SK-N-MC (cell line): ENCODE data around the gene ZNF860.

ENCODE experiments used
- EZH2 ChIP-seq: fragments of 200-600 bp; sonication (generic); IDR thresholded peaks from one replicate; pipeline ENCODE4 v1.6.1; 2017; ENCODE audit warnings: antibody characterized with exemption
- FOXP2 ChIP-seq: optimal IDR thresholded peaks from 2 replicates; pipeline ENCODE3; 2011; ENCODE audit warnings: mild to moderate bottlenecking, moderate library complexity; ENCODE audit not compliant: insufficient read depth; ENCODE audit errors: extremely low read length, control extremely low read depth
- POLR2AphosphoS5 ChIP-seq: IDR thresholded peaks from 2 replicates; pipeline ENCODE4 v1.6.1; 2012; ENCODE audit warnings: mild to moderate bottlenecking, low read depth, low read length, borderline replicate concordance

DNA sequence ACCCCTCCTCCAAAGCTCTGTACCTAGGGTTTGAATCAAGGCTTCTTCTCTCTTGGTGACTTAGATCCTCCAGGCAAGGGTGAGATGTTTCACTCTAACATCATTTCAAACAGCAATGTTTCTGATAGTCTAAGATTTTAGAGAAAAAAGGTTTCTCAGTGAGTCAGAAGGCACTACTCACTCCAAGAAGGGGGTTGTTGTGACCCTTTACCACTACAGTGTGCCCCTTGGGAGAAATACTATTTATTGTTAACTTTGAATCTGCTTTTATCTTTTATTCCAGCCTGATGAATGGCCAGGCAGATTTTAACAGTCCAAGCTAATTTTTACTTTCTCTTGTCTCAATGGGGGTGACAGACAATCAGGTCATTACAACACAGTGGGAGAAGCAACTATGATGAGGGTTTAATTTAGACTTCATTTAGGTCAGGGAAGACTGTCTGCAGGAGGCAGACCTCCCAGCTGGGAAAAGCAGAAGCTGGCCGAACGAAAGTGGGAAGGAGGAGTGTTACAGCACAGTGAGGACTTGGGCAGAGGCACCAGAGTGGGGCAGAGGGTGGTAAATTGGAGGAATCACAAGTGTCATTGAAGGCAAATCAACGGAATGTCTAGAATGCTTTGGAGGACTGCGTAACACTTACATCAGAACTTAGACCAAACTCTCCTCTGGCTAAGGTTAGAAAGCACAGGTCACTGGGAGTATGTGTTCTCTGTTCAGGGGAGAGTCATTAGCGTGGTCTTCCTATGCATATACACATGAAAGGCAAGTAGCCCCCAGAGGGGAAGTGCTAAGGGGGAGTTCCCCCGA is 21.2 kb downstream of the ZNF860 start:
- TF ChIP-seq FOXP2 (no peak), EZH2 (no peak), POLR2AphosphoS5 (no peak)
